PC-3 (cell line): ENCODE results near the gene ANTXR2. TPM values are rescaled to one million over a fixed set of nuclear protein-coding genes. Genes with fewer than 3 reads are reported as not detected.
"Not testable (repeated sequence)": the region's sequence is repeated elsewhere in the genome, so short reads cannot be mapped to it uniquely, and the experiment has no call there.

ENCODE experiments used
- ATAC-seq: fragments of 200-7000 bp; cut with Tn5 transposase; 2 replicates; pipeline ENCODE4 v1.9.1; 2020; ENCODE audit warnings: mild to moderate bottlenecking, moderate library complexity
- BruUV-seq: library from RNA; stranded (reverse); fragments of 400-500 nt; replicated peaks from 2 replicates; lab custom pipeline; 2021; lab: Mats Ljungman, UMichigan
- CTCF ChIA-PET: fragments of 300-600 bp; sonication (Branson Sonifier 250); formaldehyde crosslinking; loops from one replicate; lab custom pipeline; 2022; ENCODE audit warnings: antibody characterized with exemption; lab: Charles Lee
- POLR2A ChIA-PET: fragments of 300-600 bp; sonication (Branson Sonifier 250); formaldehyde crosslinking; loops from one replicate; lab custom pipeline; 2022; ENCODE audit warnings: antibody characterized with exemption; ENCODE audit not compliant: unreplicated experiment; lab: Charles Lee
- DNase-seq: peaks from one replicate; pipeline ENCODE4 v3.0.0-alpha.2; 2015
- H2AFZ ChIP-seq: fragments of 300-600 bp; sonication (generic); 2 replicates; pipeline ENCODE4 v1.6.0; 2016; ENCODE audit warnings: antibody characterized with exemption, low read length
- H3F3A ChIP-seq: fragments of 300-600 bp; sonication (generic); one replicate; pipeline ENCODE4 v1.6.0; 2017; ENCODE audit warnings: antibody characterized with exemption, low read length, control low read depth, mild to moderate bottlenecking; ENCODE audit not compliant: unreplicated experiment
- H3K27ac ChIP-seq: fragments of 300-600 bp; sonication (generic); 2 replicates; pipeline ENCODE4 v1.5.1; 2016; ENCODE audit warnings: mild to moderate bottlenecking, low read length
- H3K27me3 ChIP-seq: fragments of 300-600 bp; sonication (generic); 2 replicates; pipeline ENCODE4 v1.6.1; 2016; ENCODE audit warnings: low read length, mixed read lengths
- H3K36me3 ChIP-seq: fragments of 300-600 bp; sonication (generic); 2 replicates; pipeline ENCODE4 v1.6.1; 2016; ENCODE audit warnings: low read depth, mixed run types, low read length, mixed read lengths
- H3K4me1 ChIP-seq: fragments of 300-600 bp; sonication (generic); 2 replicates; pipeline ENCODE4 v1.5.1; 2016; ENCODE audit warnings: low read length; ENCODE audit not compliant: insufficient read depth
- H3K4me2 ChIP-seq: fragments of 300-600 bp; sonication (generic); 2 replicates; pipeline ENCODE4 v1.6.0; 2016; ENCODE audit warnings: low read length
- H3K4me3 ChIP-seq: fragments of 300-600 bp; sonication (generic); 2 replicates; pipeline ENCODE4 v1.5.1; 2016; ENCODE audit warnings: mild to moderate bottlenecking, low read length, mixed read lengths
- H3K79me2 ChIP-seq: fragments of 300-600 bp; sonication (generic); 2 replicates; pipeline ENCODE4 v1.6.1; 2017; ENCODE audit warnings: low read length, mixed read lengths
- H3K9ac ChIP-seq: fragments of 300-600 bp; sonication (generic); 2 replicates; pipeline ENCODE4 v1.6.0; 2016; ENCODE audit warnings: mild to moderate bottlenecking, low read length
- H3K9me2 ChIP-seq: fragments of 300-600 bp; sonication (generic); replicated peaks from 2 replicates; pipeline ENCODE4 v1.6.1; 2016; ENCODE audit warnings: mixed run types, low read length, mixed read lengths
- H3K9me3 ChIP-seq: fragments of 300-600 bp; sonication (generic); 2 replicates; pipeline ENCODE4 v1.6.1; 2016; ENCODE audit warnings: low read length, mixed read lengths
- H4K20me1 ChIP-seq: fragments of 300-600 bp; sonication (generic); 2 replicates; pipeline ENCODE4 v1.6.1; 2016; ENCODE audit warnings: low read length, mixed read lengths
- CTCF ChIP-seq: fragments of 300-600 bp; sonication (generic); conservative IDR thresholded peaks from 2 replicates; pipeline ENCODE4 v1.5.1; 2017; ENCODE audit warnings: antibody characterized with exemption, low read depth, mild to moderate bottlenecking, low read length
- EZH2 ChIP-seq: fragments of 300-600 bp; sonication (generic); IDR thresholded peaks from one replicate; pipeline ENCODE4 v1.6.1; 2017; ENCODE audit warnings: antibody characterized with exemption, mild to moderate bottlenecking, low read length; ENCODE audit not compliant: unreplicated experiment
- EZH2phosphoT487 ChIP-seq: fragments of 300-600 bp; sonication (generic); IDR thresholded peaks from 2 replicates; pipeline ENCODE4 v1.6.1; 2018; ENCODE audit warnings: mild to moderate bottlenecking, antibody characterized with exemption, low read length, borderline replicate concordance
- intact Hi-C: fragments of 100-400 bp; cut with micrococcal nuclease; formaldehyde crosslinking; loops from 2 replicates; pipeline ENCODE4 v1.9.0; 2023
- total RNA-seq: library from RNA; depleted of rRNA; stranded (reverse); fragments of >200 nt; gene quantifications from 2 replicates; pipeline ENCODE4 v1.2.3, GENCODE V29; 2014

Gene ANTXR2
- total RNA-seq, 1 experiment from 2014 or later: 43.9 TPM

GRCh38 chr4:79898055-79898454 lies 175.0 kb downstream of the ANTXR2 start:
- Histone ChIP-seq H3K4me1 (no peaks in the 10 kb centered on the region), H3F3A (no peaks in the 10 kb centered on the region), H2AFZ (no peak overlapping the region), H4K20me1 (no peaks in the 10 kb centered on the region), H3K9me2 (no peaks in the 10 kb centered on the region), H3K79me2 (no peaks in the 10 kb centered on the region), H3K36me3 (no peaks in the 10 kb centered on the region), H3K9ac (no peak overlapping the region), H3K4me3 (no peak overlapping the region), H3K4me2 (no peak overlapping the region), H3K9me3 (no peaks in the 10 kb centered on the region), H3K27me3 (no peaks in the 10 kb centered on the region), H3K27ac (no peak overlapping the region)
- ChIA-PET CTCF (no interaction called here), POLR2A (no interaction called here)
- TF ChIP-seq EZH2phosphoT487: no peak
- no peak for TF ChIP-seq EZH2
- no peak for TF ChIP-seq CTCF
- ATAC-seq (no peak; the same call in 1 of the 2 replicates), DNase-seq (no peak)
- BruUV-seq: no TSS peak
- intact Hi-C loops: loop anchor here (5.0 kb wide), 1 partner anchor 946 kb away; no protein-coding TSS in a partner anchor

GRCh38 chr4:79897174-79897573 lies 175.9 kb downstream of the ANTXR2 start:
- DNase-seq: no peak
- H3K9me3 ChIP-seq: no peaks in the 10 kb centered on the region
- no peaks in the 10 kb centered on the region for H3K9me2 ChIP-seq
- no peaks in the 10 kb centered on the region for H3K4me1 ChIP-seq
- BruUV-seq: no TSS peak
- ChIA-PET CTCF (no interaction called here), POLR2A (no interaction called here)
- no peak overlapping the region for H3K27ac ChIP-seq
- no peaks in the 10 kb centered on the region for H3K36me3 ChIP-seq
- H2AFZ ChIP-seq: no peak overlapping the region
- H3K27me3 ChIP-seq: no peaks in the 10 kb centered on the region
- no peaks in the 10 kb centered on the region for H3K79me2 ChIP-seq
- no peak overlapping the region for H3K4me3 ChIP-seq
- peak; percentile 7; the same call in 1 of the 2 replicates for ATAC-seq
- no peaks in the 10 kb centered on the region for H4K20me1 ChIP-seq
- H3F3A ChIP-seq: no peaks in the 10 kb centered on the region
- H3K9ac ChIP-seq: no peak overlapping the region
- TF ChIP-seq CTCF: no peak
- TF ChIP-seq EZH2phosphoT487: no peak
- TF ChIP-seq EZH2: no peak
- H3K4me2 ChIP-seq: no peak overlapping the region
- intact Hi-C loops: loop anchor here (5.0 kb wide), 1 partner anchor 945 kb away; no protein-coding TSS in a partner anchor

GRCh38 chr4:79893456-79893855 lies 179.6 kb downstream of the ANTXR2 start:
- Histone ChIP-seq H2AFZ (no peak overlapping the region), H3K9me3 (no peaks in the 10 kb centered on the region), H3K79me2 (no peaks in the 10 kb centered on the region), H3K4me1 (no peaks in the 10 kb centered on the region), H4K20me1 (no peaks in the 10 kb centered on the region), H3F3A (no peaks in the 10 kb centered on the region), H3K27ac (no peak overlapping the region), H3K27me3 (no peaks in the 10 kb centered on the region), H3K9me2 (no peaks in the 10 kb centered on the region), H3K9ac (no peak overlapping the region), H3K4me3 (no peak overlapping the region), H3K4me2 (no peak overlapping the region), H3K36me3 (no peaks in the 10 kb centered on the region)
- BruUV-seq: no TSS peak
- ATAC-seq (no peak), DNase-seq (no peak)
- intact Hi-C loops: loop anchor here (5.0 kb wide), 1 partner anchor 316 kb away; no protein-coding TSS in a partner anchor
- POLR2A ChIA-PET: no interaction called here
- TF ChIP-seq EZH2 (no peak), CTCF (no peak), EZH2phosphoT487 (no peak)
- CTCF ChIA-PET: no interaction called here

GRCh38 chr4:79889026-79889425 lies 184.0 kb downstream of the ANTXR2 start:
- DNase-seq, H3K36me3 ChIP-seq, H3K79me2 ChIP-seq, ATAC-seq, H3K4me2 ChIP-seq, H3F3A ChIP-seq, H3K9me2 ChIP-seq, H3K27me3 ChIP-seq, H3K9me3 ChIP-seq, H3K4me3 ChIP-seq, H4K20me1 ChIP-seq, BruUV-seq, H3K9ac ChIP-seq, H3K4me1 ChIP-seq, H3K27ac ChIP-seq, POLR2A ChIA-PET, intact Hi-C loops, CTCF ChIA-PET, H2AFZ ChIP-seq: not testable (repeated sequence)
